ENCODE results near the gene GFER.

GFER gene

GRCh38 chr16:1991948-1992703 is 8.1 kb downstream of the GFER start:
- DNase-seq, result peak; percentile 25 to 97

- DNase-seq, result no peak
These were observed 8.8 kb downstream of the GFER start for GRCh38 chr16:1992704-1993317.

GRCh38 chr16:1993731-1994131 is 9.7 kb downstream of the GFER start:
- no peak for DNase-seq

- DNase-seq, result no peak
These were observed 13.7 kb downstream of the GFER start for GRCh38 chr16:1997494-1998359.

GRCh38 chr16:1998360-1998835 is 14.4 kb downstream of the GFER start:
- no peak for DNase-seq

GRCh38 chr16:1998852-1999801 is 15.1 kb downstream of the GFER start:
- DNase-seq, result no peak

GRCh38 chr16:1999866-2000514 is 16.0 kb downstream of the GFER start:
- DNase-seq, result no peak

- no peak for DNase-seq
These were observed 17.0 kb downstream of the GFER start for GRCh38 chr16:2001035-2001434.

GRCh38 chr16:2001456-2002355 is 17.7 kb downstream of the GFER start:
- DNase-seq, result no peak

- no peak for DNase-seq
These were observed 18.6 kb downstream of the GFER start for GRCh38 chr16:2002406-2003230.

GRCh38 chr16:2003231-2003826 is 19.3 kb downstream of the GFER start:
- no peak for DNase-seq

GRCh38 chr16:2003827-2004641 is 20.0 kb downstream of the GFER start:
- DNase-seq, result peak; percentile 66 to 79

- no peak for DNase-seq
These were observed 21.0 kb downstream of the GFER start for GRCh38 chr16:2004795-2005517.

GRCh38 chr16:2005646-2006045 is 21.7 kb downstream of the GFER start:
- peak in 1 of 2 donors; percentile 36 for DNase-seq

GRCh38 chr16:2006317-2006716 is 22.3 kb downstream of the GFER start:
- no peak for DNase-seq

GRCh38 chr16:2007081-2007836 is 23.3 kb downstream of the GFER start:
- no peak for DNase-seq

- peak in 1 of 2 donors; percentile 30 for DNase-seq
These were observed 24.1 kb downstream of the GFER start for GRCh38 chr16:2008009-2008526.

Data from bone marrow (tissue), 2 donors.